Lower leg skin (tissue), 3 donors: ENCODE results near the gene POLR3B.

ENCODE experiments used
- POLR2A ChIP-seq, 2 donors: fragments of 450-650 bp; IDR thresholded peaks; one replicate each; pipeline ENCODE4 v1.6.1; 2016 to 2017; ENCODE audit warnings: antibody characterized with exemption in 2 of 2, mild to moderate bottlenecking in 1 of 2, moderate library complexity in 1 of 2
- TF ChIP-seq, protein P1 (sequence below), 3 donors: fragments of 450-650 bp; IDR thresholded peaks; one replicate each; pipeline ENCODE4 v1.5.1; 2016; ENCODE audit warnings: antibody characterized with exemption in 3 of 3, mild to moderate bottlenecking in 3 of 3, moderate library complexity in 2 of 3

DNA sequence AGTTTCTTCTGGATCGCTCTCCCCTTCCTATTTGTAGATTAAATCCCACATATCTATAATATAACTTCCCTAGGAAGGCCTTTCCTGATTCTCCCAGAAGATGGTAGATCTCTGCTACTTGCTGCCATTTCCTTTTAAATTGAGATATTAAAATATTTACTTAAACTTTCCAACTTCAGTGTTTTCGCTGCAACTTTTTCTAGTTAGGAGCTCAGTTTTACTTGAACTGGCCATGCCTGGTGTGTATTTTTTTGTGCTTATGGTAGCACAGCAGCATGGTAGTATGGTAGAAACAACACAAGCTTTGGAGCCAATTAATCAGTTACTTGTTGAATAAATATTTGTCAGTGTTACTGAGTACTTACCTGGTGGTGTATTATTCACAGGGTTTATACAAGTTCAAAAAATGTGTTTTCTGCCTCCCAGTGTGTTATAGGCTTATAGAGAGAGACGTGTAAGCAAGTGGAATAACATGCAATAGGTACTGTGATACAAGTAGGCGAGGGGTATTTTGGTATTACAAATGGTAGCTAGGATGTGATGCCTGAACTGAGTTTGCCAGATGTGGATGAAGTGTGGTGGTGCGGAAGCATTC, 2.9 kb downstream of the POLR3B start:
- no peak for TF ChIP-seq POLR2A (IDR thresholded peaks at IDR 0.05)
- TF ChIP-seq, protein P1, sequence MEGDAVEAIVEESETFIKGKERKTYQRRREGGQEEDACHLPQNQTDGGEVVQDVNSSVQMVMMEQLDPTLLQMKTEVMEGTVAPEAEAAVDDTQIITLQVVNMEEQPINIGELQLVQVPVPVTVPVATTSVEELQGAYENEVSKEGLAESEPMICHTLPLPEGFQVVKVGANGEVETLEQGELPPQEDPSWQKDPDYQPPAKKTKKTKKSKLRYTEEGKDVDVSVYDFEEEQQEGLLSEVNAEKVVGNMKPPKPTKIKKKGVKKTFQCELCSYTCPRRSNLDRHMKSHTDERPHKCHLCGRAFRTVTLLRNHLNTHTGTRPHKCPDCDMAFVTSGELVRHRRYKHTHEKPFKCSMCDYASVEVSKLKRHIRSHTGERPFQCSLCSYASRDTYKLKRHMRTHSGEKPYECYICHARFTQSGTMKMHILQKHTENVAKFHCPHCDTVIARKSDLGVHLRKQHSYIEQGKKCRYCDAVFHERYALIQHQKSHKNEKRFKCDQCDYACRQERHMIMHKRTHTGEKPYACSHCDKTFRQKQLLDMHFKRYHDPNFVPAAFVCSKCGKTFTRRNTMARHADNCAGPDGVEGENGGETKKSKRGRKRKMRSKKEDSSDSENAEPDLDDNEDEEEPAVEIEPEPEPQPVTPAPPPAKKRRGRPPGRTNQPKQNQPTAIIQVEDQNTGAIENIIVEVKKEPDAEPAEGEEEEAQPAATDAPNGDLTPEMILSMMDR (IDR thresholded peaks at IDR 0.05) = no peak
